NT2/D1 (cell line): Measurements from ENCODE around the gene MYORG.
"Not testable (repeated sequence)": the region's sequence is repeated elsewhere in the genome, so short reads cannot be mapped to it uniquely, and the experiment has no call there.

Experiments
- SUZ12 ChIP-seq: IDR thresholded peaks from 2 replicates; pipeline ENCODE4 v1.6.1; 2011; ENCODE audit not compliant: insufficient read length, insufficient read depth; ENCODE audit errors: extremely low read depth
- YY1 ChIP-seq: IDR thresholded peaks from 2 replicates; pipeline ENCODE4 v1.6.1; 2011; ENCODE audit not compliant: insufficient read length, insufficient read depth
- ZNF274 ChIP-seq: IDR thresholded peaks from 2 replicates; pipeline ENCODE4 v1.6.1; 2011; ENCODE audit warnings: mild to moderate bottlenecking, low read depth, low read length

GRCh38 chr9:34352957-34353356, 23.7 kb downstream of the MYORG start:
- TF ChIP-seq YY1, ZNF274, SUZ12: not testable (repeated sequence)
